Measurements from ENCODE around the gene ENTPD2.
"Not testable (repeated sequence)": the region's sequence is repeated elsewhere in the genome, so short reads cannot be mapped to it uniquely, and the experiment has no call there.

ENTPD2 gene

DNA sequence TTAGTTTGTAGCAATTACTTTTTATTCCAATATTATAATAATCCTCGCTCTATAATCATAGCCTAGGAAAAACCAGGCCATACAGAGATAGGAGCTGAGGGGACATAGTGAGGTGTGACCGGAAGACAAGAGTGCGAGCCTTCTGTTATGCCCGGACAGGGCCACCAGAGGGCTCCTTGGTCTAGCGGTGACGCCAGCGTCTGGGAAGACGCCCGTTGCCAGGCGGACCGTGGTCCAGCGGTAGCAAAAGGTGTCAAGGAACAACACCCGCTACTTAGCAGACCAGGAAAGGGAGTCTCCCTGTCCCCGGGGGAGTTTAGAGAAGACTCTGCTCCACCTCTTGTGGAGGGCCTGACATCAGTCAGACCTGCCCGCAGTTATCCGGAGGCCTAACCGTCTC is 49.6 kb downstream of the ENTPD2 start:
- H3K27ac Mint-ChIP-seq; H3K4me3 Mint-ChIP-seq; H3K36me3 Mint-ChIP-seq (ENCODE audit: low read depth); H3K9me3 Mint-ChIP-seq; H3K27me3 Mint-ChIP-seq: not testable (repeated sequence)
- H3K4me1 Mint-ChIP-seq (ENCODE audit: low read depth), result peaks cover 21% of the 10 kb centered on the region
- peak; percentile 52 for DNase-seq

GRCh38 chr9:137002646-137003041 is 51.2 kb downstream of the ENTPD2 start:
- no peak overlapping the region for H3K27ac Mint-ChIP-seq
- no peaks in the 10 kb centered on the region for H3K36me3 Mint-ChIP-seq (ENCODE audit: low read depth)
- H3K27me3 Mint-ChIP-seq, result peaks cover 7% of the 10 kb centered on the region
- DNase-seq, result no peak
- no peaks in the 10 kb centered on the region for H3K9me3 Mint-ChIP-seq
- H3K4me1 Mint-ChIP-seq (ENCODE audit: low read depth), result peaks cover 34% of the 10 kb centered on the region
- H3K4me3 Mint-ChIP-seq, result no peak overlapping the region

GRCh38 chr9:137001857-137002645 is 51.8 kb downstream of the ENTPD2 start:
- no peak for DNase-seq
- H3K27me3 Mint-ChIP-seq, result peaks cover 9% of the 10 kb centered on the region
- peaks cover 39% of the 10 kb centered on the region for H3K4me1 Mint-ChIP-seq (ENCODE audit: low read depth)
- no peaks in the 10 kb centered on the region for H3K36me3 Mint-ChIP-seq (ENCODE audit: low read depth)
- H3K9me3 Mint-ChIP-seq, result no peaks in the 10 kb centered on the region
- no peak overlapping the region for H3K27ac Mint-ChIP-seq
- no peak overlapping the region for H3K4me3 Mint-ChIP-seq

DNA sequence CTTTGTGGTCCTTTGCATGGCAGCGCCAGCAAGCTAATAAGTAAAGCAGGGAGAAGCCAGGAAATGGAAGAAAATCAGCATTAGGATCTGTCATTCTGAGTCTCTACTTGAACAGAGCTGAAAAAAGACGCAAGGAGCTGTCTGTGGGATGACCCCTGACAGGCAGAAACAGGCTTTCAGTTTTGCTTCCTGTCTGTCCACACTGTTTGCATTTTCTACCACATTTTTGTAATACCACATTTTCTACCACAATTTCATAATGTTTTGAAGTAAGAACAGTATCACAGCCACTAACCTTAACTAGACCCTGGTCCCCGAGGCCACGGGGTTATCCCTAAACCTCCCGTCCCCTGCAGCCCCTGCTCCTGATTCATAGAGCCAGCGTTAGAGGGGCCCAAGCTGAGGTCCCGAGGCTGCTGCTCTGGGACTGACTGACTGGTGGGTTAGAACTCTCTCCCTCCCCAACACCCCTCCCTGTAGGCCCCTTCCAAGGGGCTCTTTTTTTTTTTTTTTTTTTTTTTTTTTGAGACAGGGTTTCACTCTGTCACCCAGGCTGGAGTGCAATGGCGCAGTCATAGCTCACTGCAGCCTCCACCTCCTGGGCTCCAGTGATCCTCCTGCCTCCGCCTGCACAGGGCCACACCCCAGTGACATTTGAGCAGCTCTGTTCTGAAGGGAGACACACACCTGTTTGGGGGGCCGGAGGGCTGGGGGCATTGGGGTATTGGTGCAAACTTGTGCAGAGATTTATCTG is 53.5 kb downstream of the ENTPD2 start:
- no peak for DNase-seq
- H3K27me3 Mint-ChIP-seq, result peaks cover 9% of the 10 kb centered on the region
- peak overlapping the region; percentile 69 for H3K27ac Mint-ChIP-seq
- H3K4me3 Mint-ChIP-seq, result peak overlapping the region; percentile 38
- H3K36me3 Mint-ChIP-seq (ENCODE audit: low read depth), result no peaks in the 10 kb centered on the region
- H3K9me3 Mint-ChIP-seq, result no peaks in the 10 kb centered on the region
- H3K4me1 Mint-ChIP-seq (ENCODE audit: low read depth), result peaks cover 38% of the 10 kb centered on the region
